T-helper 2 cell (primary cell): ENCODE data around the gene C6orf47.

Source experiments
- DNase-seq, 5 experiments: peaks; one replicate each; pipeline versions ENCODE4 v3.0.0 to v3.0.0-alpha.2; 2012 to 2022

The C6orf47 gene

GRCh38 chr6:31687860-31688693, 27.5 kb upstream of the C6orf47 start:
- no peak for DNase-seq

DNA sequence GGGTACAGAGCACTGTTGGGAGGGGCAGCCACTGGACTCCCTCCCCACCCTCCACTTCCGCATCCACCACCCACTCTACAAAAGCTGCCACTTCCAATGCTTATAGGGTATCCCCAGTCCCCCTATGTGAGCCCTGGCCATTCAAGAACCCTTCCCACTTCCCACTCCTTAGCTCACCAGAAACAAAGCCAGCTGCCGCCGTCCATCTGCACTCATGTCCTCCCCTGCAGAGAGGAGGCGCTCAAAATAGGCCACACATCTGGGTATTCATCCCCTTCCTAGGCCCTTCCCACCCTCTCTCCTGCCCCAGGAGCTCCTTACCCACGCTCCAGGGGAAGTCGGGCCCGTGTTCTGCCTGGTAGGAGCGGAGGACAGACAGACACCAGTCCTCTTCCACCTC, 26.7 kb upstream of the C6orf47 start:
- DNase-seq, result no peak

- no peak for DNase-seq
Observed at GRCh38 chr6:31686483-31686882, 25.9 kb upstream of the C6orf47 start.

DNA sequence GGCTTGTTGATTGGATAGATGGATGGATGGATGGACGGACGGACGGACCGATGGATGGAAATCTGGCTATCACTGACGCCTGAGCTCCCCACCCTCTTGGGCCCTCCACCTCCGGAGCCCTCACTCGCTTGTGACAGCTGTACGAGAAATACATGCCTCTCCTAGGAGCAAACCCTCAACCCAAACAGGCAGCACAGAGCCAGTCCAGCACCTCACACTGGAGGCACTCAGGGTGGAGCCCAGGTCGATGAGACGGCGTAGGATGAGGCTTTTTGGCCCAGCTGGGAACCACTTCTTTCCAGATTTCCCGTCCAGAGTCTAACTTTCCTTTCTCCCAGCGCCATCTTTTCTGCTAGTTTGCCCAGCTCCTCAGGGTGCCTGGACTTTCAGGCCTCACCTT, 23.0 kb upstream of the C6orf47 start:
- DNase-seq, result no peak

DNA sequence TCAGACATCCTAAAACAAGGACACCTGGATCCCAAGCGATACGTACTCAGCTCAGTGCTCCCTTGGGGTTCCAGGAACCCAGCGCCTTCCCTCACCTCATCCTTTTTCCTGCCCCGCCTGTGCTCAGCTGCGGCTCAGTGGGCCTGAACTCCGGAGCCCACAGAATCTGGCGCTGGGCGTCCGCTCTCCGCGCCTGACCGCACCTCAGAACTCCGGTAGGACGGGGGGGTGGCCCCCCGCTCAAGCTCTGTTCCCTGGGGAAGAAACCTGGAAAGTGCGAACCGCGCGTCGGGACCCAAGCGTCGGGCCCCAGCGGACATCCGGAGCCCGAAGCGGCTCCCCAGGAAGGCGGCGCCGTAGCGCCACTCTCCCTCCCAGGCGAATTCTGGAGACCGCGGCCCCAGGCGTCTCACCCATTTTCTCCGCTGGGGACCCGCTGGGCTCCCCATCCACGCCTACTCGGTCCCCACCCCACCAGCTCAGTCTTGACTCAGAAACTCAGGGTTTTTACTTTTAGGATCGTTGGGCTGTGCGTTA, 20.6 kb upstream of the C6orf47 start:
- peak in 3 of 5 experiments; percentile 25 to 51 (median 38) for DNase-seq

DNA sequence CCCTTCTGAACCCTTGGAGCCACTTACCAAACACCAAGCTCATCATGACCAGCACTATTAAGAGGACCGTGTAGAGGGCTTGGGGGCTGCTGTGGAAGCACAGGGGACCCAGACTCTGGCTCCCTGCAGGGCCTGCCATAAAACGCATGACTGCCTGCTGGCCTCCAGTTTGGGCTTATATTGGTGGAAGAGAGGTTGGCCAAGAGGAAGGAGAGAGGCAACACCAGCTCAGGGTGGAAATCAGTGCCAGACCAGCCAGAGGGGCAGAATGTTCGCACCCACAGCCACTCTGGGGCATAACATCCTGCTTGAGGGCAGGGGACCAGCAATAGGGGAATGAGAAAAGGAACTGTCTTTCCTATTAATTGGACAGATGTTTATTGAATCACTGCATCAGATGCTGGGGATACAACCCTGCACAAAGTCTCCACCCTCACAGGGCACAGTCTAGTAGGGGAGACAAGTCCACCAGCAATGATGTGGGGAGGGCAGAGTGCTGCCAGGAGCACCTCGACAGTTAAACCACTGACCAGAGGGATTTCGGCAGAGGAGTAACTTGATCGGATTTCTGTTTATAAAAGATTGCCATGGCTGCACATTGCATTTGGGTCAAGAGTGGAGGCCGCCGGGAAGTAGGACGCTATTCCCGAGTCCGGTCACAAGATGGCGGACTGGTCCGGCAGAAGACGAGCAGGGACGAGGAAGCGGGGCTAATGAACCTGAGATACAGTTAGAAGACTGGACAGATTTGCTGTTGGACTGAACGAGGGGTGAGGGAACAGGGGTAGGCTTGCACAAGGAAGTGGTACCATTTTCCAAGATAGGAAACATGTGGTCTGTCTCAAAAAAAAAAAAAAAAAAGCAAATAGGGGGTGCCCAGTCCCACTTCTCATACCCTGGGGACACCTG, 19.9 kb upstream of the C6orf47 start, which contains the start of gene LY6G5C:
Gene LY6G5C (minus strand): TSS at position 842 of the 909 bp plus-strand sequence. CDS start 694 bp downstream, at position 148.
- DNase-seq, result peak in 3 of 5 experiments; percentile 44 to 75 (median 45)

DNA sequence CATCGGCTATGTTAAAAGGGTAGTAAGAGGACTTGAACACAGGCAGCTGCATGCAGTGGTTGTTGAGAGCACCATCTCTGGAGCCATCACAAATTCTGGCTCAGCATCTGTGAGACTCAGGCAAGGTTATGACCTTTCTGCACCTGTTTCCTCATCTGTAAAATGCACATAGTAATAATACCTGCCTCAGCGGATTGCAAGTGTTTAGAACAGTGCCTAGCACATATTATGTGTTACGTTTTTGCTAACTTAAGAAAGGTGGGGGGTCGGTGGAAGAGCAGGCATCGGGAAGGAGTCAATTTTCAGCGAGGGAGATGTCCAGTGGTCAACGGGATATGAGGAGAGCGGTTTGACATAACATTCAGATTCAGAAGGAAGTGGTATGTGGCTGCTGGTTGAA, 17.4 kb upstream of the C6orf47 start:
- no peak for DNase-seq

DNA sequence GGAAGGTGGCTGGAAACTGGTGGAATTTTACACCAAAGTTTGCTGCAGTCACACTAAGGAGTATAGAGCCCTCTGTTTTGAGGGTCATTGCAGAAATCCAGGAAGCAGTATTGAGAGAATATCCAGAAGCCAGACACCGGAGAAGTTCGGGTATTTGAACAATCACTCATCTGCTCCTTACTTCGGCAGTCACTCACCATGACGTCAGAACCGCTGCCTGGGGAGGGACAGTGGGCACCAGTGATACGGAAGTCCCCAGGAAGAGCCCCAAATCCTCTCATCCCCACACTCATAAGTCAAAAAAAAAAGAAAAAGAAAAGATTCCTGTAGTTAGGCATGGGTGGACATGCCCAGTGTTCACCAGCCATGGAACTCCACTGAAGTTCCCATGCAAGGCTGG, 16.3 kb upstream of the C6orf47 start:
- DNase-seq, result no peak

GRCh38 chr6:31676322-31676903, 15.8 kb upstream of the C6orf47 start:
- DNase-seq, result no peak

- DNase-seq, result no peak
Observed at GRCh38 chr6:31669676-31670075, 9.1 kb upstream of the C6orf47 start, which contains the start of gene LY6G5B. LY6G5B (plus strand) TSS chr6:31669976; CDS start chr6:31670951, 975 bp downstream.

DNA sequence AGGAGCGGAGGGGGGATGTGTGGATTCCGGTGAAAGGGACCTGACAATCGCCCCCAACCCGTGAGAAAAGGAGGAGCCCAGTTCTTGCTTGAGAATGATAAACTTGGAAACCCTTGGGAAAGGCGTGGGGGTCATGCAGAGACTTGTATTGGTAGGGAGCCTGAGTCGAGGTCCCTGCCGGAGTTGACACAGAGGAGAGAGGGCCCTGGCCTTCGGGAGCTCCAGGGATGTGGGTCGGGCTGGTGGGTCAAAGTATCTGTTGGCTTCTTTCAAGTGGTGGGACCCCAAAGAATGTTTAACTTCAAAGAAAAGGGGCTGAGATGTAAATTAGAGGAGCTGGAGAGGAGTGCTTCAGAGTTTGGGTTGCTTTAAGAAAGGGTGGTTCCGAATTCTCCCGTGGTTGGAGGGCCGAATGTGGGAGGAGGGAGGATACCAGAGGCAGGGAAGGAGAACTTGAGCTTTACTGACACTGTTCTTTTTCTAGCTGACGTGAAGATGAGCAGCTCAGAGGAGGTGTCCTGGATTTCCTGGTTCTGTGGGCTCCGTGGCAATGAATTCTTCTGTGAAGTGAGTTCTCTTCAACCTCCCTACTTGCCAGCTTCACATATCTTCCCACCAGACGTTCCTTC, 5.9 kb upstream of the C6orf47 start:
- no peak for DNase-seq

GRCh38 chr6:31665501-31666336, 5.1 kb upstream of the C6orf47 start, which contains the start of gene CSNK2B:
CSNK2B (plus strand) TSS chr6:31666080; CDS start chr6:31666832, 752 bp downstream.
- peak; percentile 94 to 99 (median 98) for DNase-seq

- peak; percentile 73 to 97 (median 86) for DNase-seq
Observed at GRCh38 chr6:31664790-31665500, 4.4 kb upstream of the C6orf47 start, which contains the start of gene GPANK1. GPANK1 (minus strand) TSS chr6:31664997; CDS start chr6:31664478, 519 bp downstream.

GRCh38 chr6:31663961-31664789, 3.6 kb upstream of the C6orf47 start:
- DNase-seq, result peak in 1 of 5 experiments; percentile 26

DNA sequence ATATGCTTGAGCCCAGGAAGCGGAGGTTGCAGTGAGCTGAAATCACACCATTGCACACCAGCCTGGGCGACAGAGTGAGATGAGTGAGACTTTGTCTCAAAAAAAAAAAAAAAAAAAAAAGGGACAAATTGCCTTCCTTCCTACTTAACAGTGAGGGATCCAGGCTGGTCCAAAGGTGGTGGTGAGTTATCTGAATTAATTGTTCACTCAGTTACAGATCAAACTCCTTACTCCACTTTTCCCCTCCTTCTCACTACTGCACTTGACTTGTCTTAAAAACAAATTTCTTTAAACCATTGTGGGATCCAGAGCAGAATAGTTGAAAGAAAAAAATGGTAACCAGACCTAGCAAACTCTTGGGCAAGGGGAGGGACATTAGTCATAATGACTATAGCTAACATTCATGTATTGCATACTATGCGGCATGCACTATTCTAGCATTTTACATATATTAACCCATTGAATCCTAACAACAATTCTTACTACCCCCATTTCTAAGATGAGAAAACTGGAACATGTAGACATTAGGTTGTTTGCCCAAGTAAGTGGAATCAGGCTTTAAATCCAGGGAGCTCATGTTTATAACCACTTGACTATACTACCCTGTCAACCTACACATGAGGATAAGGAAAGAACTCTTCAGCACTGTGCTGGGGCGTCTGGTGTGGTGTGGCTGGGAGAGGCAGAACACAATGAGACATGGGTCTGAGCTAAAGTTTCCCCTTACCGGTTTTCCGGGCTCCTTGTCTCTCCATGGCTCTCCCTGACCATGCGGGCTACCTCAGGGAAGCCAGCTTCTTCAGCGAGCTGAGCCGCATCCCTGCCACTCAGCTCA, 2.8 kb upstream of the C6orf47 start:
- DNase-seq, result no peak

DNA sequence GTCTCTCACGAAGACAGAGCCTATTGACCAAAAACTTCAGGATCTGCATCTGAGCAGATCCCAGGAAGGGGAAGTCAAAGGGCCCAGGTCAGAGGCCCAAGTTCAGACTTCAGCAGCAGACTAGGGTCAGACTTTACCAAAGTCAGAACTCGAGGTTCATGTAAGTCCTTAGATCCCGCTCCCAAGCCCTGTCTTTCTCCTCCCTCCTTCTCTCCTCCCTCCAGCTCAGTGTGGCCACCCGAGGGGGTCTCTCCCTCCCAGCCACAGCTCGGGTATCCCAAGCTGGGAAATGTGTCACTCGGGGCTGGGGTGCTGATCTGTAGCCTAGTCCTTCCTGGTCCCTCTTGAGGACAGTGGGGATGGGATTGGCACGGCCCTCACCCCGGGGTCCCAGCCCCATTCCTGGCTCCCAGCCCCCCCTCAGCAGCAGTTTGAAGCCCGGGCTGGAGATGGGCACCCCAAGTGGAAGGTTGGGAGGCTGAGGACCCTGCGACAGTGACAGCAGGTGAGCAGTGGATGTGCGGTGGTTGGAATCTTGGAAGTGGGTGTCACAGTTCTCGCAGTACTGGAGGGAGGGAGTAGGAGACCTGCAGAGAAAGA, 1.6 kb upstream of the C6orf47 start:
- no peak for DNase-seq

DNA sequence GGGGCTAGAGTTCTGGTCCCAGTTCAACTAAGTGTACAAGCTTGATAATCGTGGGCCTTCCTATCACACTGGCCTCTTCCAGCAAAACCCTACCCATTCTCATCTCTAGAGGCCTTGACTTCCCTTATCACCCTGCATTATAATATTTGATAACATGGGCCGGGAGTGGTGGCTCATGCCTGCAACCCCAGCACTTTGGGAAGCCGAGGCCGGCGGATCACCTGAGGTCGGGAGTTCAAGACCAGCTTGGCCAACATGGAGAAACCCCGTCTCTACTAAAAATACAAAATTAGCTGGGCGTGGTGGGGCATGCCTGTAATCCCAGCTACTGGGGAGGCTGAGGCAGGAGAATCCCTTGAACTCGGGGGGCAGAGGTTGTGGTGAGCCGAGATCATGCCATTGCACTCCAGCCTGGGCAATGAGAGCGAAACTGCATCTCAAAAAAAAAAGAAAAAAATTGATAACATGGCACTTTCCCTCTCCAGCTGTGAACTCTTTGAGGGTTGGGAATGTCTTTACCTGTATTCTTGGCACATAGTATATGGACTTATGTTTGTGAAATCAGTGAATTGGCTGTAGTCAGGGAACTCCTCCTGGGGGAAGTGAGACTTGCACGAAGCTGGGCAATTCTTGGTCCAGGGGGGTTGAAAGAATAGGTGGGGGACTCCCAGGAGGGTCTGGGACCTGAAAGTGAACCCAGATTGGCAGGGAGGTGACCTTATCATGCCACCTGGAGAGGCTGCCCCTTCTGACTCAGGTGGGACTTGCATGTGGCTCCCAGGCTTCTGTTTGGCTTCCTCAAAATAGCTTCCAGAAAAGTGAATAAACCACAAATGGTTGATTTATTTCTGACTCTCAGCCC, 915 bp upstream of the C6orf47 start:
- DNase-seq, result no peak
